HepG2 (cell line): ENCODE results near the gene NYNRIN. TPM values are rescaled to one million over a fixed set of nuclear protein-coding genes. Genes with fewer than 3 reads are reported as not detected.

Experiments
- ATAC-seq: fragments of 200-7000 bp; cut with Tn5 transposase; 3 replicates; pipeline ENCODE4 v1.9.1; 2020; ENCODE audit warnings: mild to moderate bottlenecking, moderate library complexity
- BruUV-seq: library from RNA; stranded (reverse); fragments of 400-500 nt; replicated peaks from 2 replicates; lab custom pipeline; 2021; lab: Mats Ljungman, UMichigan
- CTCF ChIA-PET: fragments of 300-600 bp; formaldehyde crosslinking; extraction: SDS; loops from one replicate; lab custom pipeline; 2021; ENCODE audit warnings: low total read pairs, inconsistent platforms, low intra/inter-chr PET ratio; lab: Yijun Ruan, JAX
- POLR2A ChIA-PET: fragments of 350-600 bp; sonication (Branson Sonifier 250); formaldehyde crosslinking; loops from one replicate; lab custom pipeline; 2020; ENCODE audit warnings: antibody characterized with exemption, inconsistent platforms; lab: Yijun Ruan, JAX
- DNase-seq: peaks from one replicate; pipeline ENCODE4 v3.0.0-alpha.2; 2015; ENCODE audit warnings: low spot score
- FAIRE-seq: peaks from 3 replicates; lab custom pipeline; 2011; peaks lifted over from hg19 to GRCh38; lab: Jason Lieb, UNC
- H2AFZ ChIP-seq: one replicate; pipeline ENCODE4 v1.6.1; 2011; ENCODE audit warnings: low read length, inconsistent platforms
- H3K27ac ChIP-seq: fragments of 300-600 bp; 3 replicates; pipeline ENCODE4 v1.8.0; 2011; ENCODE audit warnings: mixed run types, mild to moderate bottlenecking, mixed read lengths, low read length, inconsistent platforms; ENCODE audit not compliant: insufficient read depth; ENCODE audit errors: extremely low read length
- H3K27me3 ChIP-seq, 2 experiments: fragments of 200-600 bp in 1 of 2; 2 replicates in 1 of 2; 3 replicates in 1 of 2; pipeline versions ENCODE4 v1.6.0 to v1.8.0; 2011; ENCODE audit warnings: low read length in 2 of 2, mild to moderate bottlenecking in 2 of 2, moderate library complexity in 2 of 2, inconsistent platforms in 1 of 2; ENCODE audit not compliant: insufficient read depth in 2 of 2, control insufficient read depth in 1 of 2
- H3K36me3 ChIP-seq, 2 experiments: fragments of 200-600 bp in 1 of 2; replicated peaks in 1 of 2; 2 replicates in 1 of 2; 3 replicates in 1 of 2; pipeline versions ENCODE4 v1.5.1 to v1.8.0; 2011; ENCODE audit warnings: low read length in 2 of 2, inconsistent platforms in 1 of 2; ENCODE audit not compliant: insufficient read depth in 2 of 2, control insufficient read depth in 1 of 2
- H3K4me1 ChIP-seq: 2 replicates; pipeline ENCODE4 v1.5.1; 2012; ENCODE audit warnings: low read length, inconsistent platforms; ENCODE audit not compliant: insufficient read depth
- H3K4me2 ChIP-seq: 2 replicates; pipeline ENCODE4 v1.6.0; 2011; ENCODE audit warnings: low read depth, low read length, inconsistent platforms
- H3K4me3 ChIP-seq, 3 experiments: fragments of 200-600 bp in 1 of 3; sonication (generic), shearing (Covaris generic) in 1 of 3; replicated peaks in 1 of 3; 2 replicates each; pipeline ENCODE4 v1.5.1; 2011 to 2016; ENCODE audit warnings: low read length in 3 of 3, inconsistent platforms in 2 of 3, low read depth in 2 of 3, mild to moderate bottlenecking in 2 of 3, control low read depth in 1 of 3, mixed read lengths in 1 of 3; ENCODE audit not compliant: insufficient read depth in 1 of 3
- H3K79me2 ChIP-seq: one replicate; pipeline ENCODE4 v1.6.1; 2011; ENCODE audit warnings: low read length, inconsistent platforms; ENCODE audit not compliant: insufficient read depth
- H3K9ac ChIP-seq: 2 replicates; pipeline ENCODE4 v1.6.0; 2011; ENCODE audit warnings: mild to moderate bottlenecking, low read depth, low read length, inconsistent platforms; ENCODE audit not compliant: insufficient read depth
- H3K9me3 ChIP-seq: 2 replicates; pipeline ENCODE4 v1.5.1; 2012; ENCODE audit warnings: mild to moderate bottlenecking, low read length
- H4K20me1 ChIP-seq: 2 replicates; pipeline ENCODE4 v1.6.0; 2011; ENCODE audit warnings: inconsistent platforms, mild to moderate bottlenecking, low read length, moderate library complexity; ENCODE audit not compliant: insufficient read depth
- EZH2 ChIP-seq: conservative IDR thresholded peaks from 2 replicates; pipeline ENCODE4 v1.6.1; 2012; ENCODE audit warnings: mild to moderate bottlenecking, low read depth, low read length, moderate library complexity
- NR0B2 ChIP-seq: sonication (generic); formaldehyde crosslinking; IDR thresholded peaks from 2 replicates; pipeline ENCODE4 v1.4.0; 2020; ENCODE audit warnings: mild to moderate bottlenecking, missing genetic modification reagents
- PLRG1 ChIP-seq: fragments of 450-650 bp; conservative IDR thresholded peaks from 2 replicates; pipeline ENCODE4 v1.6.1; 2016
- TFDP2 ChIP-seq: sonication (generic); formaldehyde crosslinking; IDR thresholded peaks from 2 replicates; pipeline ENCODE4 v1.4.0; 2020; ENCODE audit warnings: missing genetic modification reagents
- TRIM22 ChIP-seq: fragments of 450-650 bp; IDR thresholded peaks from 2 replicates; pipeline ENCODE4 v1.6.1; 2017
- ZBTB14 ChIP-seq: sonication (generic); formaldehyde crosslinking; IDR thresholded peaks from 2 replicates; pipeline ENCODE4 v1.4.0; 2020; ENCODE audit warnings: missing genetic modification reagents
- ZNF121 ChIP-seq: sonication (generic); formaldehyde crosslinking; IDR thresholded peaks from 2 replicates; pipeline ENCODE4 v1.5.0; 2020; ENCODE audit warnings: mild to moderate bottlenecking, missing genetic modification reagents
- ZNF136 ChIP-seq: sonication (generic); formaldehyde crosslinking; IDR thresholded peaks from 2 replicates; pipeline ENCODE4 v1.8.1; 2022; ENCODE audit warnings: low read depth, mild to moderate bottlenecking, moderate library complexity, missing genetic modification reagents
- ZNF296 ChIP-seq: sonication (generic); formaldehyde crosslinking; conservative IDR thresholded peaks from 2 replicates; pipeline ENCODE4 v1.5.0; 2020; ENCODE audit warnings: mild to moderate bottlenecking, missing genetic modification reagents
- ZNF354B ChIP-seq: sonication (generic); formaldehyde crosslinking; IDR thresholded peaks from 2 replicates; pipeline ENCODE4 v1.8.0; 2022; ENCODE audit warnings: mild to moderate bottlenecking, missing genetic modification reagents
- ZNF503 ChIP-seq: sonication (generic); formaldehyde crosslinking; IDR thresholded peaks from 2 replicates; pipeline ENCODE4 v1.4.0; 2020; ENCODE audit warnings: missing genetic modification reagents
- WGBS: methylation state at CpG from one replicate; pipeline ENCODE4 v1.1.6; 2017; ENCODE audit warnings: low lambda C conversion rate; 5-methylcytosine and 5-hydroxymethylcytosine counted together
- in situ Hi-C: cut with HindIII; loops from 2 replicates; pipeline ENCODE4 v1.10.0; 2017; ENCODE audit warnings: low pct_unique_long_range_greater_than_20kb; ENCODE audit not compliant: extremely low pct_ligation_motif_present
- intact Hi-C: fragments of 100-400 bp; cut with micrococcal nuclease; formaldehyde crosslinking; loops from one replicate; pipeline ENCODE4 v1.10.0; 2022; ENCODE audit not compliant: unreplicated experiment
- polyA plus RNA-seq, 8 experiments: library from polyadenylated mRNA; depleted of rRNA in 3 of 8; stranded (reverse) in 7 of 8; unstranded in 1 of 8; fragments of >200 nt; fragmentation: Illumina TruSeq in 4 of 8; extraction: Trizol in 4 of 8; gene quantifications; 2 replicates each; pipeline versions ENCODE4 v1.2.1 to v1.2.3, GENCODE V29; 2011 to 2016; ENCODE audit warnings: low read depth in 4 of 8, missing spikeins in 1 of 8, mixed read lengths in 1 of 8; ENCODE audit not compliant: insufficient read depth in 1 of 8
- total RNA-seq, 5 experiments: library from RNA; depleted of rRNA; stranded (reverse); fragments of >200 nt; fragmentation: Illumina TruSeq; extraction: Trizol; gene quantifications; 2 replicates each; pipeline ENCODE4 v1.2.3, GENCODE V29; 2016; ENCODE audit warnings: low read depth in 1 of 5

The NYNRIN gene
- total and polyA plus RNA-seq, 2 of the 13 experiments (the other 11 are each of a cell fraction or from before 2014, with no cell fraction given) = 0.63 to 1.1 TPM

- intact Hi-C loops = no loop called here
- no peaks in the 10 kb centered on the region for H3K36me3 ChIP-seq
- POLR2A ChIA-PET = interaction anchor here (1.2 to 2.0 kb wide), 2 partner anchors 13 to 51 kb away, joined by 4 to 10 read pairs; partner anchors contain the start of genes CBLN3 and KHNYN
- 0 out of 2 replicates have a peak, but pooled peaks have one; percentile 23 for TF ChIP-seq ZBTB14
- TF ChIP-seq NR0B2 (CRISPR knock-in tag) = 0 out of 2 replicates have a peak, but pooled peaks have one; percentile 37
- TF ChIP-seq ZNF354B (CRISPR knock-in tag) = 0 out of 2 replicates have a peak, but pooled peaks have one; percentile 58
- 0 out of 2 replicates have a peak, but pooled peaks have one; percentile 31 for TF ChIP-seq EZH2
- no peak for TF ChIP-seq ZNF503 (CRISPR knock-in tag)
- no peak for TF ChIP-seq ZNF136
- TF ChIP-seq TFDP2 = no peak
- TF ChIP-seq ZNF121 (CRISPR knock-in tag) = peak; percentile 79; the same call in 1 of the 2 replicates
- 0 out of 2 replicates have a peak, but pooled peaks have one; percentile 68 for TF ChIP-seq TRIM22
- TF ChIP-seq ZNF296 (CRISPR knock-in tag) = no peak
- peak; percentile 58; the same call in 1 of the 2 replicates for TF ChIP-seq PLRG1
- TF ChIP-seq, all 625 proteins: peak for 7
- no peak overlapping the region for H3K4me2 ChIP-seq
- no peak overlapping the region for H3K9ac ChIP-seq
- BruUV-seq = no TSS peak
- no peaks in the 10 kb centered on the region for H3K9me3 ChIP-seq
- H4K20me1 ChIP-seq = no peaks in the 10 kb centered on the region
- in situ Hi-C loops = no loop called here
- ATAC-seq = no peak; the same call in 2 of the 3 replicates
- H3K4me1 ChIP-seq = peaks cover 14% of the 10 kb centered on the region
- DNase-seq = no peak
- no peak for FAIRE-seq
- peaks cover 7 to 58% of the 10 kb centered on the region in 2 experiments; a peak in 4 of 5 replicates for H3K27me3 ChIP-seq
- H3K4me3 ChIP-seq = no peak overlapping the region
- CTCF ChIA-PET = no interaction called here
- no peak overlapping the region for H3K27ac ChIP-seq
- no peak overlapping the region for H2AFZ ChIP-seq
- H3K79me2 ChIP-seq = no peaks in the 10 kb centered on the region
- WGBS = 28% methylated on average over 7 of the region's 7 CpGs
Measured at GRCh38 chr14:24378981-24379906, 19.6 kb upstream of the NYNRIN start.
